Measurements from ENCODE around the gene UBE3B.

DNA sequence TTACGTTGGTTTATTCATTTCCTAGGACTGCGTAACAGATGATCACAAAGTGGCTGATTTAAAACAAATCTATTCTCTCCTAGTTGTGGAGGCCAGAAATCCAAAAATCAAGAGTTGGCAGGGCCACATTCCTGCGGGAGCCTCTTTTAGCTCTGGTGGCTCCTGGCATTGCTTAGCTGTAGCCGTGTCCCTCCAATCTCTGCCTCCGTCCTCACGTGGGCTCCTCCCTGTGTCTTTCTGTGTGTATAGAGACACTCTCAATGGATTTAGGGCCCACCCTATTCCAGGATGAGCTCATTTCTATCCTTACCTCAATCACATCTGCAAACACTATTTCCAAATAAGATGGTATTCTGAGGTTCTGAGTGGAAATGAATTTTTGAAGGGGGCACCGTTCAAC lies 42.9 kb upstream of the UBE3B start:
- TF ChIP-seq GABPA (IDR thresholded peaks at IDR 0.05; ENCODE audit: low read depth), result no peak
- TF ChIP-seq, protein P1, sequence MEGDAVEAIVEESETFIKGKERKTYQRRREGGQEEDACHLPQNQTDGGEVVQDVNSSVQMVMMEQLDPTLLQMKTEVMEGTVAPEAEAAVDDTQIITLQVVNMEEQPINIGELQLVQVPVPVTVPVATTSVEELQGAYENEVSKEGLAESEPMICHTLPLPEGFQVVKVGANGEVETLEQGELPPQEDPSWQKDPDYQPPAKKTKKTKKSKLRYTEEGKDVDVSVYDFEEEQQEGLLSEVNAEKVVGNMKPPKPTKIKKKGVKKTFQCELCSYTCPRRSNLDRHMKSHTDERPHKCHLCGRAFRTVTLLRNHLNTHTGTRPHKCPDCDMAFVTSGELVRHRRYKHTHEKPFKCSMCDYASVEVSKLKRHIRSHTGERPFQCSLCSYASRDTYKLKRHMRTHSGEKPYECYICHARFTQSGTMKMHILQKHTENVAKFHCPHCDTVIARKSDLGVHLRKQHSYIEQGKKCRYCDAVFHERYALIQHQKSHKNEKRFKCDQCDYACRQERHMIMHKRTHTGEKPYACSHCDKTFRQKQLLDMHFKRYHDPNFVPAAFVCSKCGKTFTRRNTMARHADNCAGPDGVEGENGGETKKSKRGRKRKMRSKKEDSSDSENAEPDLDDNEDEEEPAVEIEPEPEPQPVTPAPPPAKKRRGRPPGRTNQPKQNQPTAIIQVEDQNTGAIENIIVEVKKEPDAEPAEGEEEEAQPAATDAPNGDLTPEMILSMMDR (IDR thresholded peaks at IDR 0.05; ENCODE audit: insufficient read depth, low read length), result no peak
- TF ChIP-seq, protein P2, sequence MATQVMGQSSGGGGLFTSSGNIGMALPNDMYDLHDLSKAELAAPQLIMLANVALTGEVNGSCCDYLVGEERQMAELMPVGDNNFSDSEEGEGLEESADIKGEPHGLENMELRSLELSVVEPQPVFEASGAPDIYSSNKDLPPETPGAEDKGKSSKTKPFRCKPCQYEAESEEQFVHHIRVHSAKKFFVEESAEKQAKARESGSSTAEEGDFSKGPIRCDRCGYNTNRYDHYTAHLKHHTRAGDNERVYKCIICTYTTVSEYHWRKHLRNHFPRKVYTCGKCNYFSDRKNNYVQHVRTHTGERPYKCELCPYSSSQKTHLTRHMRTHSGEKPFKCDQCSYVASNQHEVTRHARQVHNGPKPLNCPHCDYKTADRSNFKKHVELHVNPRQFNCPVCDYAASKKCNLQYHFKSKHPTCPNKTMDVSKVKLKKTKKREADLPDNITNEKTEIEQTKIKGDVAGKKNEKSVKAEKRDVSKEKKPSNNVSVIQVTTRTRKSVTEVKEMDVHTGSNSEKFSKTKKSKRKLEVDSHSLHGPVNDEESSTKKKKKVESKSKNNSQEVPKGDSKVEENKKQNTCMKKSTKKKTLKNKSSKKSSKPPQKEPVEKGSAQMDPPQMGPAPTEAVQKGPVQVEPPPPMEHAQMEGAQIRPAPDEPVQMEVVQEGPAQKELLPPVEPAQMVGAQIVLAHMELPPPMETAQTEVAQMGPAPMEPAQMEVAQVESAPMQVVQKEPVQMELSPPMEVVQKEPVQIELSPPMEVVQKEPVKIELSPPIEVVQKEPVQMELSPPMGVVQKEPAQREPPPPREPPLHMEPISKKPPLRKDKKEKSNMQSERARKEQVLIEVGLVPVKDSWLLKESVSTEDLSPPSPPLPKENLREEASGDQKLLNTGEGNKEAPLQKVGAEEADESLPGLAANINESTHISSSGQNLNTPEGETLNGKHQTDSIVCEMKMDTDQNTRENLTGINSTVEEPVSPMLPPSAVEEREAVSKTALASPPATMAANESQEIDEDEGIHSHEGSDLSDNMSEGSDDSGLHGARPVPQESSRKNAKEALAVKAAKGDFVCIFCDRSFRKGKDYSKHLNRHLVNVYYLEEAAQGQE (IDR thresholded peaks at IDR 0.05; ENCODE audit: insufficient replicate concordance, low read depth), result no peak
